GM12878 (cell line): Measurements from ENCODE around the gene PRSS1. TPM values are rescaled to one million over a fixed set of nuclear protein-coding genes. Genes with fewer than 3 reads are reported as not detected.

Source experiments
- ATAC-seq: fragments of 200-7000 bp; cut with Tn5 transposase; 3 replicates; pipeline ENCODE4 v1.9.1; 2020; ENCODE audit warnings: mild to moderate bottlenecking, moderate library complexity
- BruUV-seq: library from RNA; stranded (reverse); fragments of 400-500 nt; replicated peaks from 2 replicates; lab custom pipeline; 2021; lab: Mats Ljungman, UMichigan
- CTCF ChIA-PET: fragments of 300-600 bp; sonication (Branson Sonifier 250); formaldehyde crosslinking; extraction: SDS; loops from one replicate; lab custom pipeline; 2021; ENCODE audit warnings: inconsistent platforms; lab: Yijun Ruan, JAX
- POLR2A ChIA-PET: fragments of 350-600 bp; formaldehyde crosslinking; extraction: SDS; loops from one replicate; lab custom pipeline; 2021; ENCODE audit warnings: inconsistent platforms; lab: Charles Lee
- RAD21 ChIA-PET: fragments of 300-600 bp; sonication (Branson Sonifier 250); formaldehyde crosslinking; loops from one replicate; lab custom pipeline; 2023; ENCODE audit warnings: antibody characterized with exemption; ENCODE audit not compliant: unreplicated experiment; lab: Charles Lee
- SMC1A ChIA-PET: fragments of 300-600 bp; sonication (Branson Sonifier 250); formaldehyde crosslinking; loops from one replicate; lab custom pipeline; 2023; ENCODE audit not compliant: unreplicated experiment, uncharacterized antibody; lab: Charles Lee
- DNase-seq: peaks from one replicate; pipeline ENCODE4 v3.0.0-alpha.2; 2011; ENCODE audit warnings: low read depth, low spot score
- FAIRE-seq: peaks from 3 replicates; lab custom pipeline; 2011; peaks lifted over from hg19 to GRCh38; lab: Jason Lieb, UNC
- H2AFZ ChIP-seq: 2 replicates; pipeline ENCODE4 v1.6.0; 2011; ENCODE audit warnings: low read depth, low read length, control low read depth; ENCODE audit not compliant: control insufficient read depth
- H3K27ac ChIP-seq: 2 replicates; pipeline ENCODE4 v1.5.1; 2011; ENCODE audit warnings: control low read depth; ENCODE audit not compliant: control insufficient read depth, insufficient read depth
- H3K27me3 ChIP-seq, 2 experiments: replicated peaks in 1 of 2; 2 replicates each; pipeline versions ENCODE4 v1.6.0 to v1.6.1; 2011; ENCODE audit warnings: low read length in 1 of 2; ENCODE audit not compliant: control insufficient read depth in 2 of 2, insufficient read depth in 2 of 2
- H3K36me3 ChIP-seq, 2 experiments: 2 replicates each; pipeline ENCODE4 v1.5.1; 2011; ENCODE audit warnings: low read length in 1 of 2; ENCODE audit not compliant: control insufficient read depth in 2 of 2, insufficient read depth in 2 of 2
- H3K4me1 ChIP-seq: 2 replicates; pipeline ENCODE4 v1.6.1; 2011; ENCODE audit warnings: mild to moderate bottlenecking, low read length, moderate library complexity, mixed read lengths; ENCODE audit not compliant: control insufficient read depth, insufficient read depth
- H3K4me2 ChIP-seq: 2 replicates; pipeline ENCODE4 v1.6.0; 2011; ENCODE audit warnings: control low read depth; ENCODE audit not compliant: control insufficient read depth, insufficient read depth
- H3K4me3 ChIP-seq: fragments of 200-600 bp; sonication (generic); 2 replicates; pipeline ENCODE4 v1.5.1; 2016
- H3K79me2 ChIP-seq: 2 replicates; pipeline ENCODE4 v1.6.0; 2011; ENCODE audit warnings: low read length; ENCODE audit not compliant: control insufficient read depth, insufficient read depth
- H3K9ac ChIP-seq: 2 replicates; pipeline ENCODE4 v1.8.0; 2011; ENCODE audit warnings: low read length, control low read depth, mixed read lengths; ENCODE audit not compliant: control insufficient read depth, insufficient read depth
- H3K9me3 ChIP-seq: replicated peaks from 3 replicates; pipeline ENCODE4 v1.5.1; 2011; ENCODE audit warnings: mild to moderate bottlenecking, low read length; ENCODE audit not compliant: control insufficient read depth, insufficient read depth
- H4K20me1 ChIP-seq: 2 replicates; pipeline ENCODE4 v1.6.0; 2011; ENCODE audit not compliant: control insufficient read depth, insufficient read depth
- ATF3 ChIP-seq: IDR thresholded peaks from 2 replicates; pipeline ENCODE4 v1.6.1; 2011; ENCODE audit warnings: low read depth, mild to moderate bottlenecking, low read length, moderate library complexity, borderline replicate concordance; ENCODE audit errors: extremely low read depth
- BMI1 ChIP-seq: fragments of 450-650 bp; IDR thresholded peaks from 2 replicates; pipeline ENCODE4 v1.6.1; 2016; ENCODE audit warnings: mild to moderate bottlenecking, moderate library complexity, borderline replicate concordance
- E2F8 ChIP-seq: fragments of 450-650 bp; IDR thresholded peaks from 2 replicates; pipeline ENCODE4 v1.6.1; 2018; ENCODE audit warnings: mild to moderate bottlenecking, low read depth, moderate library complexity; ENCODE audit not compliant: partially characterized antibody
- JUNB ChIP-seq: IDR thresholded peaks from 2 replicates; pipeline ENCODE4 v1.6.1; 2016; ENCODE audit warnings: antibody characterized with exemption, mild to moderate bottlenecking
- MEF2A ChIP-seq: IDR thresholded peaks from 2 replicates; pipeline ENCODE4 v1.6.1; 2011; ENCODE audit warnings: low read depth, mild to moderate bottlenecking, low read length, moderate library complexity; ENCODE audit not compliant: insufficient read depth
- SMAD1 ChIP-seq: fragments of 450-650 bp; IDR thresholded peaks from 2 replicates; pipeline ENCODE4 v1.6.1; 2018; ENCODE audit warnings: mild to moderate bottlenecking, low read depth; ENCODE audit not compliant: partially characterized antibody
- SP1 ChIP-seq: IDR thresholded peaks from one replicate; pipeline ENCODE4 v1.6.1; 2011; ENCODE audit warnings: low read depth, low read length
- ZNF24 ChIP-seq: fragments of 450-650 bp; IDR thresholded peaks from 2 replicates; pipeline ENCODE4 v1.6.1; 2017; ENCODE audit warnings: antibody characterized with exemption, mild to moderate bottlenecking
- ZSCAN29 ChIP-seq: fragments of 450-650 bp; IDR thresholded peaks from 2 replicates; pipeline ENCODE4 v1.6.1; 2017; ENCODE audit warnings: mild to moderate bottlenecking, moderate library complexity
- WGBS: methylation state at CpG from one replicate; pipeline ENCODE4 v1.1.6; 2016; ENCODE audit warnings: low lambda C conversion rate; ENCODE audit not compliant: insufficient replicate concordance, insufficient coverage; ENCODE audit errors: missing lambda C conversion rate; 5-methylcytosine and 5-hydroxymethylcytosine counted together
- in situ Hi-C: fragments of 300-500 bp; cut with MboI; formaldehyde crosslinking; loops from 9 replicates; pipeline ENCODE4 v1.14.3; 2018; ENCODE audit warnings: mixed read lengths
- intact Hi-C: fragments of 100-400 bp; cut with micrococcal nuclease; formaldehyde crosslinking; loops from one replicate; pipeline ENCODE4 v1.14.2; 2022; ENCODE audit not compliant: unreplicated experiment
- polyA plus RNA-seq, 11 experiments: library from polyadenylated mRNA; depleted of rRNA in 4 of 11; unstranded in 6 of 11; stranded (reverse) in 5 of 11; fragments of >200 nt; fragmentation: Nextera tagmentation in 4 of 11; fragmentation: Illumina TruSeq in 1 of 11; extraction: Ambion mirVana in 4 of 11; extraction: Trizol in 1 of 11; gene quantifications; 1 replicate in 1 of 11; 2 replicates in 10 of 11; pipeline versions ENCODE4 v1.2.1 to v1.2.3, GENCODE V29; 2011 to 2016; ENCODE audit warnings: inconsistent platforms in 2 of 11, missing spikeins in 2 of 11, low read depth in 1 of 11
- total RNA-seq, 4 experiments: library from RNA; depleted of rRNA in 3 of 4; stranded (reverse); fragments of >200 nt in 3 of 4; fragmentation: Illumina TruSeq in 1 of 4; extraction: Trizol in 1 of 4; gene quantifications; 2 replicates each; pipeline versions ENCODE4 v1.2.1 to v1.2.3, GENCODE V29; 2013 to 2021
- TF ChIP-seq, protein P1 (sequence below): fragments of 150-350 bp; IDR thresholded peaks from 2 replicates; pipeline ENCODE4 v1.6.1; 2014; ENCODE audit warnings: mild to moderate bottlenecking, low read depth, low read length
- TF ChIP-seq, protein P2 (sequence below): fragments of 450-650 bp; IDR thresholded peaks from 2 replicates; pipeline ENCODE4 v1.6.1; 2016; ENCODE audit warnings: mild to moderate bottlenecking

PRSS1 gene
- total and polyA plus RNA-seq, 10 of the 15 experiments (the other 5 are each of a cell fraction or from before 2014, with no cell fraction given) = 11.9 TPM; not detected in 9

GRCh38 chr7:142716596-142716995 is 32.7 kb upstream of the PRSS1 start:
- Histone ChIP-seq H2AFZ (no peak overlapping the region), H3K4me2 (no peak overlapping the region), H3K4me3 (no peak overlapping the region), H3K36me3 (no peaks in the 10 kb centered on the region), H3K4me1 (no peaks in the 10 kb centered on the region), H3K9ac (no peak overlapping the region), H3K27me3 (no peaks in the 10 kb centered on the region), H3K27ac (no peak overlapping the region), H4K20me1 (no peaks in the 10 kb centered on the region), H3K9me3 (no peaks in the 10 kb centered on the region), H3K79me2 (no peaks in the 10 kb centered on the region)
- TF ChIP-seq, protein P1, sequence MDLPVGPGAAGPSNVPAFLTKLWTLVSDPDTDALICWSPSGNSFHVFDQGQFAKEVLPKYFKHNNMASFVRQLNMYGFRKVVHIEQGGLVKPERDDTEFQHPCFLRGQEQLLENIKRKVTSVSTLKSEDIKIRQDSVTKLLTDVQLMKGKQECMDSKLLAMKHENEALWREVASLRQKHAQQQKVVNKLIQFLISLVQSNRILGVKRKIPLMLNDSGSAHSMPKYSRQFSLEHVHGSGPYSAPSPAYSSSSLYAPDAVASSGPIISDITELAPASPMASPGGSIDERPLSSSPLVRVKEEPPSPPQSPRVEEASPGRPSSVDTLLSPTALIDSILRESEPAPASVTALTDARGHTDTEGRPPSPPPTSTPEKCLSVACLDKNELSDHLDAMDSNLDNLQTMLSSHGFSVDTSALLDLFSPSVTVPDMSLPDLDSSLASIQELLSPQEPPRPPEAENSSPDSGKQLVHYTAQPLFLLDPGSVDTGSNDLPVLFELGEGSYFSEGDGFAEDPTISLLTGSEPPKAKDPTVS = no peak
- TF ChIP-seq ATF3 (no peak), SP1 (no peak), BMI1 (no peak), ZSCAN29 (no peak), E2F8 (no peak), JUNB (no peak), ZNF24 (no peak), MEF2A (no peak), SMAD1 (no peak)
- TF ChIP-seq, protein P2, sequence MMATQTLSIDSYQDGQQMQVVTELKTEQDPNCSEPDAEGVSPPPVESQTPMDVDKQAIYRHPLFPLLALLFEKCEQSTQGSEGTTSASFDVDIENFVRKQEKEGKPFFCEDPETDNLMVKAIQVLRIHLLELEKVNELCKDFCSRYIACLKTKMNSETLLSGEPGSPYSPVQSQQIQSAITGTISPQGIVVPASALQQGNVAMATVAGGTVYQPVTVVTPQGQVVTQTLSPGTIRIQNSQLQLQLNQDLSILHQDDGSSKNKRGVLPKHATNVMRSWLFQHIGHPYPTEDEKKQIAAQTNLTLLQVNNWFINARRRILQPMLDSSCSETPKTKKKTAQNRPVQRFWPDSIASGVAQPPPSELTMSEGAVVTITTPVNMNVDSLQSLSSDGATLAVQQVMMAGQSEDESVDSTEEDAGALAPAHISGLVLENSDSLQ = no peak
- 83% methylated on average over 2 of the region's 2 CpGs for WGBS
- FAIRE-seq (no peak), DNase-seq (no peak), ATAC-seq (no peak)
- POLR2A ChIA-PET = no interaction called here
- CTCF ChIA-PET = interaction anchor here (0.9 to 11.2 kb wide), 6 partner anchors 12 to 137 kb away, joined by 3 to 286 read pairs (median 10); no protein-coding TSS in a partner anchor
- intact Hi-C loops = no loop called here
- RAD21 ChIA-PET = interaction anchor here (6.3 kb wide), 1 partner anchor 67 kb away, joined by 163 read pairs; no protein-coding TSS in a partner anchor
- in situ Hi-C loops = no loop called here
- BruUV-seq = no TSS peak
- SMC1A ChIA-PET = interaction anchor here (8.1 to 15.1 kb wide), 2 partner anchors 69 to 94 kb away, joined by 205 to 235 read pairs; no protein-coding TSS in a partner anchor
